Spleen (tissue), 7 donors: ENCODE results near the gene SORCS3.

Experiments
- POLR2A ChIP-seq, 3 donors: fragments of 450-650 bp; IDR thresholded peaks; one replicate each; pipeline ENCODE4 v1.5.1; 2017; ENCODE audit warnings: antibody characterized with exemption in 3 of 3, mild to moderate bottlenecking in 1 of 3
- POLR2AphosphoS5 ChIP-seq, 3 donors: sonication (generic); formaldehyde crosslinking; IDR thresholded peaks; one replicate each; pipeline ENCODE4 v1.5.1; 2017; ENCODE audit warnings: antibody characterized with exemption in 3 of 3
- TF ChIP-seq, protein P1 (sequence below), 11 experiments: fragments of 200-600 bp in 7 of 11; fragments of 450-650 bp in 4 of 11; sonication (generic) in 4 of 11; IDR thresholded peaks in 8 of 11; conservative IDR thresholded peaks in 3 of 11; 1 replicate in 7 of 11; 2 replicates in 4 of 11; pipeline versions ENCODE4 v1.4.0 to v1.8.0; 2016 to 2021; ENCODE audit warnings: antibody characterized with exemption in 11 of 11, inconsistent platforms in 4 of 11, mild to moderate bottlenecking in 1 of 11
- donor health status: DM: no; HTN: no; CAD: no; lungs with moderate emphysema.
- donor health status: DM: no; HTN: no; CAD: no.
- donor health status: DM: no; HTN: no; CAD: no.

- TF ChIP-seq, protein P1, sequence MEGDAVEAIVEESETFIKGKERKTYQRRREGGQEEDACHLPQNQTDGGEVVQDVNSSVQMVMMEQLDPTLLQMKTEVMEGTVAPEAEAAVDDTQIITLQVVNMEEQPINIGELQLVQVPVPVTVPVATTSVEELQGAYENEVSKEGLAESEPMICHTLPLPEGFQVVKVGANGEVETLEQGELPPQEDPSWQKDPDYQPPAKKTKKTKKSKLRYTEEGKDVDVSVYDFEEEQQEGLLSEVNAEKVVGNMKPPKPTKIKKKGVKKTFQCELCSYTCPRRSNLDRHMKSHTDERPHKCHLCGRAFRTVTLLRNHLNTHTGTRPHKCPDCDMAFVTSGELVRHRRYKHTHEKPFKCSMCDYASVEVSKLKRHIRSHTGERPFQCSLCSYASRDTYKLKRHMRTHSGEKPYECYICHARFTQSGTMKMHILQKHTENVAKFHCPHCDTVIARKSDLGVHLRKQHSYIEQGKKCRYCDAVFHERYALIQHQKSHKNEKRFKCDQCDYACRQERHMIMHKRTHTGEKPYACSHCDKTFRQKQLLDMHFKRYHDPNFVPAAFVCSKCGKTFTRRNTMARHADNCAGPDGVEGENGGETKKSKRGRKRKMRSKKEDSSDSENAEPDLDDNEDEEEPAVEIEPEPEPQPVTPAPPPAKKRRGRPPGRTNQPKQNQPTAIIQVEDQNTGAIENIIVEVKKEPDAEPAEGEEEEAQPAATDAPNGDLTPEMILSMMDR (IDR thresholded peaks at IDR 0.05 in 8 of 11, conservative IDR thresholded peaks at IDR 0.05 in 3 of 11), result no peak
- TF ChIP-seq POLR2AphosphoS5 (IDR thresholded peaks at IDR 0.05) (no peak), POLR2A (IDR thresholded peaks at IDR 0.05) (no peak)
Observed at GRCh38 chr10:104678658-104679057, 37.6 kb downstream of the SORCS3 start.
